ENCODE data around the gene IPCEF1.

Gene IPCEF1

GRCh38 chr6:154399097-154399496 is 42.5 kb upstream of the IPCEF1 start:
- in situ Hi-C loops (cut with HindIII; ENCODE audit: low pct_ligation_motif_present, low sequenced_read_pairs), result no loop called here
- TF ChIP-seq CTCF (IDR thresholded peaks at IDR 0.05; ENCODE audit: low read depth, low read length, missing control alignments), result no peak
- peak; percentile 61 for DNase-seq
- Histone ChIP-seq H3K27ac (no peak overlapping the region), H3K4me3 (ENCODE audit: low read depth, low read length) (no peak overlapping the region), H3K36me3 (replicated peaks) (no peaks in the 10 kb centered on the region), H3K27me3 (replicated peaks) (no peaks in the 10 kb centered on the region)

GRCh38 chr6:154397491-154398195 is 41.0 kb upstream of the IPCEF1 start:
- no peak overlapping the region for H3K27ac ChIP-seq
- H3K4me3 ChIP-seq (ENCODE audit: low read depth, low read length), result no peak overlapping the region
- TF ChIP-seq CTCF (IDR thresholded peaks at IDR 0.05; ENCODE audit: low read depth, low read length, missing control alignments), result no peak
- in situ Hi-C loops (cut with HindIII; ENCODE audit: low pct_ligation_motif_present, low sequenced_read_pairs), result no loop called here
- no peak for DNase-seq
- no peaks in the 10 kb centered on the region for H3K36me3 ChIP-seq (replicated peaks)
- no peaks in the 10 kb centered on the region for H3K27me3 ChIP-seq (replicated peaks)

- DNase-seq, result no peak
- in situ Hi-C loops (cut with HindIII; ENCODE audit: low pct_ligation_motif_present, low sequenced_read_pairs), result no loop called here
- no peaks in the 10 kb centered on the region for H3K36me3 ChIP-seq (replicated peaks)
- no peak overlapping the region for H3K4me3 ChIP-seq (ENCODE audit: low read depth, low read length)
- no peak for TF ChIP-seq CTCF (IDR thresholded peaks at IDR 0.05; ENCODE audit: low read depth, low read length, missing control alignments)
- H3K27ac ChIP-seq, result no peak overlapping the region
- no peaks in the 10 kb centered on the region for H3K27me3 ChIP-seq (replicated peaks)
Observed at GRCh38 chr6:154395878-154396277, 39.3 kb upstream of the IPCEF1 start.

- in situ Hi-C loops (cut with HindIII; ENCODE audit: low pct_ligation_motif_present, low sequenced_read_pairs), result no loop called here
- no peak for TF ChIP-seq CTCF (IDR thresholded peaks at IDR 0.05; ENCODE audit: low read depth, low read length, missing control alignments)
- H3K27me3 ChIP-seq (replicated peaks), result no peaks in the 10 kb centered on the region
- no peak for DNase-seq
- H3K27ac ChIP-seq, result no peak overlapping the region
- H3K36me3 ChIP-seq (replicated peaks), result no peaks in the 10 kb centered on the region
- H3K4me3 ChIP-seq (ENCODE audit: low read depth, low read length), result no peak overlapping the region
Observed at GRCh38 chr6:154395316-154395715, 38.7 kb upstream of the IPCEF1 start.

- Histone ChIP-seq H3K36me3 (replicated peaks) (no peaks in the 10 kb centered on the region), H3K4me3 (ENCODE audit: low read depth, low read length) (no peak overlapping the region), H3K27me3 (replicated peaks) (no peaks in the 10 kb centered on the region), H3K27ac (no peak overlapping the region)
- DNase-seq, result no peak
- in situ Hi-C loops (cut with HindIII; ENCODE audit: low pct_ligation_motif_present, low sequenced_read_pairs), result no loop called here
- TF ChIP-seq CTCF (IDR thresholded peaks at IDR 0.05; ENCODE audit: low read depth, low read length, missing control alignments), result no peak
Observed at GRCh38 chr6:154394571-154394970, 38.0 kb upstream of the IPCEF1 start.

GRCh38 chr6:154390034-154390433 is 33.4 kb upstream of the IPCEF1 start:
- Histone ChIP-seq H3K27ac (no peak overlapping the region), H3K36me3 (replicated peaks) (no peaks in the 10 kb centered on the region), H3K27me3 (replicated peaks) (no peaks in the 10 kb centered on the region), H3K4me3 (ENCODE audit: low read depth, low read length) (no peak overlapping the region)
- no peak for TF ChIP-seq CTCF (IDR thresholded peaks at IDR 0.05; ENCODE audit: low read depth, low read length, missing control alignments)
- no peak for DNase-seq
- in situ Hi-C loops (cut with HindIII; ENCODE audit: low pct_ligation_motif_present, low sequenced_read_pairs), result no loop called here

All from brain microvascular endothelial cell (primary cell).